B cell (primary cell): Measurements from ENCODE around the gene ZCCHC7.

Experiments used
- CTCF ChIP-seq: fragments of 200-600 bp; IDR thresholded peaks from one replicate; pipeline ENCODE4 v1.8.0; 2022; ENCODE audit warnings: antibody characterized with exemption, mild to moderate bottlenecking
- EZH2 ChIP-seq: IDR thresholded peaks from 2 replicates; pipeline ENCODE4 v1.6.1; 2012; ENCODE audit warnings: borderline replicate concordance, low read depth, mild to moderate bottlenecking, moderate library complexity, low read length; ENCODE audit not compliant: insufficient read depth, poor library complexity, severe bottlenecking

GRCh38 chr9:37327553-37327952 lies 207.2 kb downstream of the ZCCHC7 start:
- TF ChIP-seq CTCF (no peak), EZH2 (no peak)
